Measurements from ENCODE around the gene NFATC2.

Gene NFATC2

GRCh38 chr20:51567622-51568021 is 25.1 kb upstream of the NFATC2 start:
- H3K4me3 ChIP-seq (ENCODE audit: low read depth, low read length): no peak overlapping the region
- no peak for TF ChIP-seq CTCF (IDR thresholded peaks at IDR 0.05; ENCODE audit: borderline replicate concordance, insufficient read depth, low read depth, low read length)

GRCh38 chr20:51566594-51566993 is 24.1 kb upstream of the NFATC2 start:
- H3K4me3 ChIP-seq (ENCODE audit: low read depth, low read length): no peak overlapping the region

GRCh38 chr20:51565298-51566144 is 23.0 kb upstream of the NFATC2 start:
- no peak for TF ChIP-seq CTCF (IDR thresholded peaks at IDR 0.05; ENCODE audit: borderline replicate concordance, insufficient read depth, low read depth, low read length)
- no peak overlapping the region for H3K4me3 ChIP-seq (ENCODE audit: low read depth, low read length)

More at GRCh38 chr20:51566594-51566993, 24.1 kb upstream of the NFATC2 start:
- TF ChIP-seq CTCF (IDR thresholded peaks at IDR 0.05; ENCODE audit: borderline replicate concordance, insufficient read depth, low read depth, low read length): no peak

GRCh38 chr20:51563486-51564332 is 21.2 kb upstream of the NFATC2 start:
- TF ChIP-seq CTCF (IDR thresholded peaks at IDR 0.05; ENCODE audit: borderline replicate concordance, insufficient read depth, low read depth, low read length): no peak
- H3K4me3 ChIP-seq (ENCODE audit: low read depth, low read length): no peak overlapping the region

GRCh38 chr20:51563174-51563485 is 20.6 kb upstream of the NFATC2 start:
- no peak overlapping the region for H3K4me3 ChIP-seq (ENCODE audit: low read depth, low read length)

GRCh38 chr20:51562332-51563173 is 20.0 kb upstream of the NFATC2 start:
- 0 out of 2 replicates have a peak, but pooled peaks have one; percentile 1 for TF ChIP-seq CTCF (IDR thresholded peaks at IDR 0.05; ENCODE audit: borderline replicate concordance, insufficient read depth, low read depth, low read length)
- no peak overlapping the region for H3K4me3 ChIP-seq (ENCODE audit: low read depth, low read length)

More at GRCh38 chr20:51563174-51563485, 20.6 kb upstream of the NFATC2 start:
- TF ChIP-seq CTCF (IDR thresholded peaks at IDR 0.05; ENCODE audit: borderline replicate concordance, insufficient read depth, low read depth, low read length): no peak

Measured in GM12875 (cell line).